Posterior vena cava (tissue), 2 donors: Measurements from ENCODE around the gene MTHFD2. TPM values are rescaled to one million over a fixed set of nuclear protein-coding genes. Genes with fewer than 3 reads are reported as not detected.

Experiments used
- DNase-seq: peaks from one replicate; pipeline ENCODE4 v3.0.0-alpha.2; 2020; ENCODE audit warnings: low spot score
- intact Hi-C, 2 donors: fragments of 100-400 bp; cut with DNase I; formaldehyde crosslinking; loops; one replicate each; pipeline versions ENCODE4 v1.14.1 to v1.14.2; 2022 to 2023
- total RNA-seq, 2 donors: library from RNA; stranded (reverse); fragmentation: NEBNext Ultra II Directional; extraction: Animal tissue kit (Norgen Biotek cat#: 25700); gene quantifications; one replicate each; pipeline ENCODE4 v1.2.1, GENCODE V29; 2021
- donor health status: DM: yes; HTN: yes; CAD: no.
- donor health status: DM: yes; HTN: yes; CAD: no.

Gene MTHFD2
- total RNA-seq, 2 donors from 2014 or later: 83.7 to 101 TPM

DNA sequence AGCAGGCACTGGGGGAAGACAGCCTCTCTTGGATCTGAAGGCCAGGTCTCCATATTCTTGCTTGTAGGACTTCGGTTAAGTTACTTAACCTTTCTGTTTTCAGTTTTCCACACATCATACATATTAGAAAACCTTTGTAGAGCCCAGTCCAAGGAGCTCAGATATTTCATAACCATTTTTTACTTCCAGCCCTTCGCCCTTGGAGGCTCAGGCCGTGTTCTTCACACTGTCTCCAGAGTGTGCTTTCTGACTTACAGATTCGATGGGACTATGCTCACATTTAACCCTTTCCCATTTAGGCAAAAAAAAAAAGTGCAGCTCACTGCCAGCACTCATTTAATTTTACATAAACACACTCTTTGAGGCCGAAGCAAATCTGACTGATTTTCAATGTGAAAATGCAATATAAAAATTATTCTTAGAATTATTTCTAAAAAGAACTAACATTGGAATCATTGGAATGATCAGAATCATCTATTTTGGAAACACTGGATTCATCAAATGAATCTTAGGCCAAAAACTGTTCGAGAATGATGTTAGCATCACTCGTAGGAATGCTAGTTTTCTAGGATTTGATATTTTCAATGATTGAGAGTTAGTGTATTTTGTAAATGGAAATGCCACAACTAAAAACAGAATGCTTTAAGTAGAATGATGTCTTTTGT lies 55.0 kb downstream of the MTHFD2 start:
- intact Hi-C loops: loop anchor here in 1 of 2 donors (10.0 kb wide), 1 partner anchor 81 kb away; no protein-coding TSS in a partner anchor
- DNase-seq: no peak

DNA sequence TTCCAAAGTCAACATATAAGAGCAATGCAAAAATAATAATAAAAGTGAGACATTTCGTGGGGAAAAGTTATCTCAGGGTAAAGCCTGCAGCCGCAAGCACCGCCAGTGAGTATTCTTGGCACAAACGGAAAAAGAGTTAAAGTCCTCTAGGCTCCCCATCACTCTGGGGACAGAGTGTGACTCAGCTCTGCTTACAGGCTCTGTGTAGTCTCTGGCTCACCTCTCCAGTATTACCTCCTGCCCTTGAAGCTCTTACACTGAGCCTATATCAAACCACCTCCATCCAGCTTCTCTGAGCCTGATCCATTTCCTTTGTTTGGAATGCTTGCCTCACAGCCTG lies 55.5 kb downstream of the MTHFD2 start:
- intact Hi-C loops: loop anchor here in 1 of 2 donors (10.0 kb wide), 1 partner anchor 81 kb away; no protein-coding TSS in a partner anchor
- DNase-seq: peak; percentile 43

DNA sequence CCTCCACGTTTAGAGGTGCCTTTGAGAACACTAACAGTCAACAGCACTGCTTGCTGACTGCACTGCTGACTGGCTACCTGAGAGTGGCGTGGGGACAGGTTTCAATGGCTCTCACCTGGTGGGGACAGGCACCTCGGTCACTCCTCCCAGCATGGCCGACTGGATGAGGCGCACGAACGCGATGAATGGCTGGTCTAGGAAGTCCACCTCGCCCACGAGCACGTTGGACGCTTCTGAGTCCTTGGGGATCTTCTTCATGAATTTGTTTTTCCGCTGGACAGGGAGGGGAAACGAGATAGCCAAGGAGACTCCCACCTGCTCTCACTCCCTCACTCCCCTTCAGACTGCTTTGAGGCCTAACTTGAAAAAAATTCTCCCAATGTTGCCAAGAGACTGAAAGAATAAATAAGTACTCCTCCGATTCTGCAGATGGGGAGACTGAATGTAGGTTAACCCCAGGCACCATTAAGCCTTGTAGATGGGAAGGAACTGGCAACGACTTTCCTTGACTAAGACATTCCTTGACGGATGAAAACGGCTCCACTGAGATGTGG lies 57.3 kb downstream of the MTHFD2 start:
- intact Hi-C loops: loop anchor here in 1 of 2 donors (10.0 kb wide), 1 partner anchor 79 kb away; no protein-coding TSS in a partner anchor
- no peak for DNase-seq

DNA sequence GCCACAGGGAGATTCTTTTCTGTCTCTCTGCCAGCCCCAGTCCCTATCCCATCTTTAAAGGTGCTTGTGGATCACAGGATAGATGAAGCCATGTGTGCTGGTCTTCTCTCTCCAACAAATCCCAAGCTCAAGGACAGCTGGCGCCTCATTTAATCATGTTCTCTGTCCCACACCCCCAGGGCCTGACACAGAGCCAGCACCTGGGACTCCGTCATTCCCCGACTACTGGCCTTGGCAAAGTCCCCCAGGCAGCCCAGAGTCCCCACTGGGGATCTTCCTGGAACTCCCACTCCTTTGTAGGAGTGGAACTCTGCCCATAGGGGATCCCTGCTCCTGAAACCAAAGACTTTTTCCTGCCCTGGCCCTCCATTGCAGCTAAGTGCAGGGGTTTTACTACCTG lies 60.8 kb downstream of the MTHFD2 start:
- no peak for DNase-seq
- intact Hi-C loops: loop anchor here in 1 of 2 donors (10.0 kb wide), 1 partner anchor 76 kb away; no protein-coding TSS in a partner anchor

DNA sequence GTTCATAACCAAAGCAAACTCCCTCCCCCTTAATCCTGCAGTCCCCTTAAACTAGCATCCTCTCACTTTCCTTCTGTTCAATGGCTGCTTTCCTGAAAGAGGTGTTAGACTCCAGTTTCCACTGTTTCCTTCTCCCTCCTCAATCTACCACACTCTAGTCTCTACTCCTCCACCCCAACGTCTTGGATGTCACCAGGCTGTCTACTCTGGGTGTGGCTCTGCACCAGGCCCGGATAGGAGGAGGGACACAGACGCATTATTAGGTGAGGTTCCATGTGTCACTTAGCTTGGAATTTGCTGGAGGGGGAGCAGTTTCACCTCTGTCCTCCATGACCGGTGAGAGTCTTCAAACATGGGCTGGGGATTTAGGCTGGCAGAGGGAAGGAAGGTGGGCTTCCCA lies 61.3 kb downstream of the MTHFD2 start:
- intact Hi-C loops: loop anchor here in 1 of 2 donors (10.0 kb wide), 1 partner anchor 75 kb away; no protein-coding TSS in a partner anchor
- no peak for DNase-seq

DNA sequence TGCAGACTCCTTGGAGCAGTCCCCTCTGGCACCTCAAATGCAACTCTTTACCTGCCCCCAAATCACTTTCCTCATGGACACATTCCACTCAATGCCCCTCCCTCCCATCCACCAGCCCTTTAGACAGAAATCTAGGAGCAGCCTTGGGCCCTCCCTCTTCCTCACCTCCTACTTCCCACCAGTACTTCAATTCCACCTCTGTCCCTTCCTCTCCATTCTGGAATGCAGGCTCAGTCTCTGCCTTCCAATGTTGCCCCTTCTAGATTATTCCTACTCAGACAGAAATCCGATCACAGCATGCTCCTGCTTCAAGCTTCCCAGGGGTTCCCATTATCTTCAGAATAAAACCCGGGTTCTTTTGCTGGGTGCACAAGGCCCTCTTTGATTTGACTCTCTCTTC lies 62.1 kb downstream of the MTHFD2 start:
- DNase-seq: no peak
- intact Hi-C loops: no loop called here

DNA sequence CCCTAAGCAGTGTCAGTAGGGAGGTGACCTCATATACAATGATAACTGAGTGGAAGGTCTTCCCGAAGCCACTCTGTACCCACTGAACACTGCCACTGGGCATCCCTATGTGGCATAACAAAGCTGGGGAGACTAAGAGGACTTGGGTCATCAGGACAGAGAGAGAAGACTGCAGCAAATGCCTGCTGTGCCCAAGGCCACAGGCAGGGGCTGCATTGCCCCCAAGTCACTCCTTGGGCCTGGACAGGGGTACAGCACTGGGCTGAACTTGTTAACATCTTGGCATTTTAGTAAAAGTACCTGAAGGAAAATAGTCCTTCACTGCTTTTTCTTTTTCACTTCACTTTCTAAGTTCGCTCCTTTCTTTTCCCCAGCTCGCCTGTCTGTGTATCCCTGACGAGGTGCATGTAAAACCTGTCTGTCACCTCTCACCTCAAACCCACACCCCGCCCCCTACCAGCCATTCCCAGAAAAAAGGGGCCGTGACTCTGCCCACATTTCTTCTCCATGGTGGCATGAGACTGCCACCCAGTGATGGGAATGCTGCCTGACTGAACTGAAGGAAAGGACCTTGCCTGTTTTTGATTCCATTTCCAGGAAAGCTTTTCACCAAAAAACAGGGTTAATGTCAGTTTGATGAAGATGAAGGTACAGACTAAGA lies 62.9 kb downstream of the MTHFD2 start:
- intact Hi-C loops: no loop called here
- DNase-seq: no peak

DNA sequence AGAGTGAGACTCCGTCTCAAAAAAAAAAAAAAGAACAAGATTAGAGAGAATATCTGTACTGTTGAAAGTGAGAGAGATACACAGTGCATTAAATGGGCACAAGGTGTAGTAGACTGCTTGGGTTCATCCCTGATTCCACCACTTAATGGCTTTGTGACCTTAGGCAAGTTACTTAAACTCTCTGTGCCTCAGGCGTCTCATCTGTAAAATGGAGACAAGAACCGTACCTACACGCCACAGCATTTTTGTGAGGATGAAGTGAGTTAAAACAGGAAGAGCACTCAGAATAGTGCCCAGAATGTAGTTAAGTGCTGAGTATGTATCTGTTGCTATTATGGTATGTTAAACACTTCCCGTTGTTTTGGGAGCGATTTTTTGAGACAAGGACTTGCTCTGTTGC lies 64.3 kb downstream of the MTHFD2 start:
- intact Hi-C loops: no loop called here
- no peak for DNase-seq

DNA sequence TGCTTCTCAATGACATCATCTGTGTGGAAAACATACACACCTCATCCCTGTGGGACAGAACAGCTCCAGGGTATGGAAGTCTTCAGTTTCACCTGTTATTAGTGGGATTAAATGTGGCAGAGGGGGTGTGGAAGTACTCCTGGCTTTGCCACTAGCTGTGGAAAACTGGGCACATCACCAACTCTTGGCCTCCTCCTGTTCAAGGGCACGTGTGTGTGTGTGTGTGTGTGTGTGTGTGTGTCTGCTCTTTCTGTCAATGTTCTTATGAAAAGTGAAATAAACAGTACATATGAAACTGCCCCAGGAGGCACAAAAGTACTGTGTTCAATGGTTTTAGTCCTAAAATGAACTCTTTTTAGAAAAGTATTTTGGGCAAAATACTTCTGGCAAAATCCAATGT lies 65.9 kb downstream of the MTHFD2 start:
- intact Hi-C loops: no loop called here
- DNase-seq: no peak

DNA sequence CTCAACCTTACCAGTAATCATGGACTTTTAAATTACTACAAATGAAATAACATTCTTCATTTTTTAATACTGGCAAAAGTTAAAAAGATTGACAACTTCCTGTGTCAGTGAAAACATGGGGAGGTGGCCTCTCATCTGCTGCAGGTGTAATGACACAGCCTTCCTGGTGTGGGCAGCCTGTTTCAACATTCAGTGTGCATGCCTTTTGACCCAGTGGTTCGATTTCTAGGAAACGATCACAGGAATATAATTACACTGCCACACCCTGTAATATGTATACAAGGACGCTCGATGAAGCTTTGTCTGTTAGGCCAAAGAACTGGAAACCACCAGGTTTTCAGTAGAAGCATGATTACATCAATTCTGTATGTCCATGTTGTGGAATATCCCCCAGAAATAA lies 68.7 kb downstream of the MTHFD2 start:
- no peak for DNase-seq
- intact Hi-C loops: no loop called here

Other genes with a start within 250 kb of the MTHFD2 start
- gene TET3, start 213.7 kb upstream of the MTHFD2 start, total RNA-seq: 1 to 10 TPM; 6.6 to 8.5 TPM
- gene BOLA3, start 50.7 kb upstream of the MTHFD2 start, total RNA-seq: 10 to 100 TPM; 20.9 to 29.5 TPM
- 100 to 1,000 TPM; 101 to 119 TPM for gene MOB1A, start 19.7 kb upstream of the MTHFD2 start, total RNA-seq
- 1 to 10 TPM; 3.9 to 5.3 TPM for gene SLC4A5, start 144.8 kb downstream of the MTHFD2 start, total RNA-seq
- gene DCTN1, start 181.7 kb downstream of the MTHFD2 start, total RNA-seq: 100 to 1,000 TPM; 165 to 167 TPM
- 1 to 10 TPM; 2.3 to 2.7 TPM for gene C2orf81, start 223.0 kb downstream of the MTHFD2 start, total RNA-seq
- 1 to 10 TPM; 7.9 to 9.4 TPM for gene WDR54, start 223.1 kb downstream of the MTHFD2 start, total RNA-seq
- 10 to 100 TPM; 10.6 to 16.8 TPM for gene RTKN, start 243.3 kb downstream of the MTHFD2 start, total RNA-seq